Stimulated activated naive CD8-positive, alpha-beta T cell treated with anti-CD3 and anti-CD28 coated beads, Interleukin-15, Interleukin-2, amounts not matched to agents 100 U/mL and 50 U/mL, for 24 hours (primary cell): ENCODE results near the gene CNDP2.
"Not testable (repeated sequence)": the region's sequence is repeated elsewhere in the genome, so short reads cannot be mapped to it uniquely, and the experiment has no call there.

ENCODE experiments used
- ATAC-seq: fragments of 150-1000 bp; cut with Tn5 transposase; one replicate; pipeline ENCODE4 v1.10.0; 2021
- DNase-seq: peaks from one replicate; pipeline ENCODE4 v3.0.0; 2021

Gene CNDP2

GRCh38 chr18:74518456-74519295 is 22.5 kb downstream of the CNDP2 start:
- no peak for DNase-seq
- ATAC-seq: no peak

GRCh38 chr18:74519320-74520095 is 23.3 kb downstream of the CNDP2 start:
- DNase-seq: no peak
- no peak for ATAC-seq

GRCh38 chr18:74520096-74520833 is 24.1 kb downstream of the CNDP2 start:
- ATAC-seq (no peak), DNase-seq (no peak)

- no peak for ATAC-seq
These were observed 25.0 kb downstream of the CNDP2 start for GRCh38 chr18:74521068-74521725.

GRCh38 chr18:74522635-74523548 is 26.7 kb downstream of the CNDP2 start:
- ATAC-seq (no peak), DNase-seq (no peak)

More at GRCh38 chr18:74521068-74521725, 25.0 kb downstream of the CNDP2 start:
- no peak for DNase-seq

GRCh38 chr18:74524097-74524496 is 27.9 kb downstream of the CNDP2 start:
- ATAC-seq: no peak
- no peak for DNase-seq

GRCh38 chr18:74524915-74525314 is 28.8 kb downstream of the CNDP2 start:
- ATAC-seq, DNase-seq: not testable (repeated sequence)

- DNase-seq (no peak), ATAC-seq (no peak)
These were observed 29.6 kb downstream of the CNDP2 start for GRCh38 chr18:74525741-74526140.

- no peak for DNase-seq
- no peak for ATAC-seq
These were observed 30.3 kb downstream of the CNDP2 start for GRCh38 chr18:74526488-74526887.

GRCh38 chr18:74528478-74528877 is 32.3 kb downstream of the CNDP2 start:
- ATAC-seq: no peak
- no peak for DNase-seq

- ATAC-seq (no peak), DNase-seq (no peak)
These were observed 32.8 kb downstream of the CNDP2 start for GRCh38 chr18:74528913-74529312.

GRCh38 chr18:74529378-74529777 is 33.2 kb downstream of the CNDP2 start:
- ATAC-seq (no peak), DNase-seq (no peak)

- ATAC-seq (no peak), DNase-seq (no peak)
These were observed 33.8 kb downstream of the CNDP2 start for GRCh38 chr18:74529811-74530583.

- ATAC-seq (no peak), DNase-seq (no peak)
These were observed 34.4 kb downstream of the CNDP2 start for GRCh38 chr18:74530584-74530862.

- no peak for ATAC-seq
- no peak for DNase-seq
These were observed 34.9 kb downstream of the CNDP2 start for GRCh38 chr18:74531043-74531442.

- ATAC-seq: no peak
- no peak for DNase-seq
These were observed 36.4 kb downstream of the CNDP2 start for GRCh38 chr18:74532511-74533025.

- no peak for DNase-seq
- ATAC-seq: no peak
These were observed 37.5 kb downstream of the CNDP2 start for GRCh38 chr18:74533666-74534065.

GRCh38 chr18:74534150-74534969 is 38.2 kb downstream of the CNDP2 start, which contains the start of gene CNDP1:
CNDP1 (plus strand) TSS chr18:74534500; CDS start chr18:74534668, 168 bp downstream.
- ATAC-seq: no peak
- no peak for DNase-seq

GRCh38 chr18:74534981-74535649 is 39.0 kb downstream of the CNDP2 start:
- ATAC-seq (no peak), DNase-seq (no peak)
